Suprapubic skin (tissue), 4 donors: ENCODE results near the gene TTBK2.
"Not testable (repeated sequence)": the region's sequence is repeated elsewhere in the genome, so short reads cannot be mapped to it uniquely, and the experiment has no call there.

Source experiments
- CTCF ChIP-seq, 2 donors: fragments of 200-600 bp in 1 of 2; fragments of 450-650 bp in 1 of 2; sonication (generic) in 1 of 2; IDR thresholded peaks; one replicate each; pipeline ENCODE4 v1.5.1; 2016 to 2019; ENCODE audit warnings: antibody characterized with exemption in 2 of 2, mild to moderate bottlenecking in 1 of 2, moderate library complexity in 1 of 2
- EP300 ChIP-seq: sonication (generic); formaldehyde crosslinking; IDR thresholded peaks from one replicate; pipeline ENCODE4 v1.6.1; 2017; ENCODE audit warnings: antibody characterized with exemption
- POLR2A ChIP-seq, 2 donors: fragments of 450-650 bp; IDR thresholded peaks; one replicate each; pipeline ENCODE4 v1.6.1; 2017; ENCODE audit warnings: antibody characterized with exemption in 2 of 2, mild to moderate bottlenecking in 2 of 2, moderate library complexity in 2 of 2
- POLR2AphosphoS5 ChIP-seq, 3 donors: sonication (generic); formaldehyde crosslinking; IDR thresholded peaks; one replicate each; pipeline ENCODE4 v1.6.1; 2017; ENCODE audit warnings: antibody characterized with exemption in 3 of 3

- not testable (repeated sequence) for TF ChIP-seq CTCF (IDR thresholded peaks at IDR 0.05); POLR2A (IDR thresholded peaks at IDR 0.05); EP300; POLR2AphosphoS5 (IDR thresholded peaks at IDR 0.05)
Measured at GRCh38 chr15:42948898-42949297, 28.3 kb upstream of the TTBK2 start.
